H9 (cell line): ENCODE data around the gene BZW2. TPM values are rescaled to one million over a fixed set of nuclear protein-coding genes. Genes with fewer than 3 reads are reported as not detected.

ENCODE experiments used
- DNase-seq: peaks from one replicate; pipeline ENCODE4 v3.0.0-alpha.2; 2017
- H2AFZ ChIP-seq: one replicate; pipeline ENCODE4 v1.6.1; 2013; ENCODE audit warnings: mild to moderate bottlenecking, low read length, control low read depth, moderate library complexity
- H2AK5ac ChIP-seq: 2 replicates; pipeline ENCODE4 v1.6.1; 2013; ENCODE audit warnings: low read length, control low read depth, mixed read lengths; ENCODE audit not compliant: insufficient read length
- H2BK120ac ChIP-seq: one replicate; pipeline ENCODE4 v1.6.1; 2013; ENCODE audit warnings: low read depth, mild to moderate bottlenecking, low read length, control low read depth, inconsistent platforms; ENCODE audit not compliant: poor library complexity, severe bottlenecking
- H2BK12ac ChIP-seq: 2 replicates; pipeline ENCODE4 v1.6.1; 2013; ENCODE audit warnings: low read length, control low read depth, mixed read lengths, low read depth; ENCODE audit not compliant: insufficient read length
- H2BK15ac ChIP-seq: 2 replicates; pipeline ENCODE4 v1.6.1; 2013; ENCODE audit warnings: low read depth, low read length, control low read depth
- H2BK20ac ChIP-seq: one replicate; pipeline ENCODE4 v1.6.1; 2013; ENCODE audit warnings: low read depth, mild to moderate bottlenecking, low read length, control low read depth, inconsistent platforms; ENCODE audit not compliant: poor library complexity, severe bottlenecking
- H2BK5ac ChIP-seq: 2 replicates; pipeline ENCODE4 v1.6.1; 2013; ENCODE audit warnings: low read length, control low read depth, mixed read lengths; ENCODE audit not compliant: insufficient read length
- H3K14ac ChIP-seq: 2 replicates; pipeline ENCODE4 v1.6.1; 2013; ENCODE audit warnings: low read length, control low read depth; ENCODE audit not compliant: insufficient read depth
- H3K18ac ChIP-seq: 2 replicates; pipeline ENCODE4 v1.6.1; 2013; ENCODE audit warnings: low read depth, mild to moderate bottlenecking, mixed read lengths, low read length, control low read depth; ENCODE audit not compliant: insufficient read length
- H3K23ac ChIP-seq: 2 replicates; pipeline ENCODE4 v1.6.1; 2013; ENCODE audit warnings: low read length, control low read depth, mixed read lengths, low read depth; ENCODE audit not compliant: insufficient read length
- H3K23me2 ChIP-seq: 2 replicates; pipeline ENCODE4 v1.6.1; 2013; ENCODE audit warnings: low read depth, mild to moderate bottlenecking, mixed read lengths, low read length, control low read depth; ENCODE audit not compliant: insufficient read length, poor library complexity, severe bottlenecking
- H3K27ac ChIP-seq: 2 replicates; pipeline ENCODE4 v1.5.1; 2013; ENCODE audit warnings: low read length, control low read depth, mixed read lengths, low read depth; ENCODE audit not compliant: insufficient read length
- H3K27me3 ChIP-seq: 2 replicates; pipeline ENCODE4 v1.6.1; 2013; ENCODE audit warnings: low read length, control low read depth, inconsistent platforms; ENCODE audit not compliant: insufficient read depth
- H3K4ac ChIP-seq: 2 replicates; pipeline ENCODE4 v1.6.1; 2013; ENCODE audit warnings: low read depth, mild to moderate bottlenecking, control low read depth, inconsistent platforms, low read length, moderate library complexity
- H3K4me1 ChIP-seq: 2 replicates; pipeline ENCODE4 v1.6.1; 2013; ENCODE audit warnings: low read length, control low read depth, inconsistent platforms; ENCODE audit not compliant: insufficient read depth
- H3K4me2 ChIP-seq: 2 replicates; pipeline ENCODE4 v1.6.1; 2013; ENCODE audit warnings: low read length, control low read depth, mixed read lengths; ENCODE audit not compliant: insufficient read length, insufficient read depth
- H3K56ac ChIP-seq: 2 replicates; pipeline ENCODE4 v1.6.1; 2013; ENCODE audit warnings: low read depth, mild to moderate bottlenecking, mixed read lengths, low read length, control low read depth; ENCODE audit not compliant: insufficient read length
- H3K79me1 ChIP-seq: 2 replicates; pipeline ENCODE4 v1.6.1; 2013; ENCODE audit warnings: low read depth, mild to moderate bottlenecking, moderate library complexity, low read length, control low read depth, inconsistent platforms; ENCODE audit not compliant: insufficient read depth, poor library complexity, severe bottlenecking
- H3K79me2 ChIP-seq: 2 replicates; pipeline ENCODE4 v1.6.1; 2013; ENCODE audit warnings: low read length, control low read depth, inconsistent platforms; ENCODE audit not compliant: insufficient read depth
- H3K9ac ChIP-seq: 2 replicates; pipeline ENCODE4 v1.6.1; 2013; ENCODE audit warnings: low read length, control low read depth, mixed read lengths; ENCODE audit not compliant: insufficient read length; ENCODE audit errors: extremely low read depth
- H3K9me3 ChIP-seq: one replicate; pipeline ENCODE4 v1.6.1; 2013; ENCODE audit warnings: low read depth, low read length, inconsistent platforms; ENCODE audit not compliant: control insufficient read depth
- H3T11ph ChIP-seq: one replicate; pipeline ENCODE4 v1.6.1; 2013; ENCODE audit warnings: mild to moderate bottlenecking, low read length, control low read depth, inconsistent platforms
- H4K20me1 ChIP-seq: one replicate; pipeline ENCODE4 v1.6.1; 2013; ENCODE audit not compliant: control insufficient read depth, insufficient read length, insufficient read depth
- H4K5ac ChIP-seq: 2 replicates; pipeline ENCODE4 v1.6.1; 2013; ENCODE audit warnings: low read depth, mild to moderate bottlenecking, mixed read lengths, low read length, control low read depth; ENCODE audit not compliant: insufficient read length
- H4K8ac ChIP-seq: replicated peaks from 2 replicates; pipeline ENCODE4 v1.6.1; 2013; ENCODE audit warnings: low read length, control low read depth, mixed read lengths, low read depth; ENCODE audit not compliant: insufficient read length
- H4K91ac ChIP-seq: 2 replicates; pipeline ENCODE4 v1.6.1; 2013; ENCODE audit warnings: low read depth, mild to moderate bottlenecking, moderate library complexity, mixed read lengths, low read length, control low read depth; ENCODE audit not compliant: insufficient read length
- H3K27ac Mint-ChIP-seq, 3 experiments: 2 replicates in 2 of 3; 3 replicates in 1 of 3; pipeline ENCODE4 v1.8.0; 2020 to 2021; ENCODE audit warnings: mixed read lengths in 3 of 3, mild to moderate bottlenecking in 1 of 3, moderate library complexity in 1 of 3
- H3K27me3 Mint-ChIP-seq: 2 replicates; pipeline ENCODE4 v1.8.0; 2021; ENCODE audit warnings: low read depth, mild to moderate bottlenecking, moderate library complexity, mixed read lengths
- H3K36me3 Mint-ChIP-seq, 3 experiments: 2 replicates in 2 of 3; 3 replicates in 1 of 3; pipeline ENCODE4 v1.8.0; 2020 to 2021; ENCODE audit warnings: low read depth in 3 of 3, mixed read lengths in 3 of 3; ENCODE audit not compliant: insufficient read depth in 1 of 3
- H3K4me1 Mint-ChIP-seq, 2 experiments: 2 replicates each; pipeline ENCODE4 v1.8.0; 2020; ENCODE audit warnings: mixed read lengths in 2 of 2
- H3K4me3 Mint-ChIP-seq, 2 experiments: 2 replicates in 1 of 2; 3 replicates in 1 of 2; pipeline ENCODE4 v1.8.0; 2020 to 2021; ENCODE audit warnings: mild to moderate bottlenecking in 2 of 2, mixed read lengths in 2 of 2, moderate library complexity in 1 of 2
- H3K9me3 Mint-ChIP-seq, 2 experiments: 2 replicates in 1 of 2; 3 replicates in 1 of 2; pipeline ENCODE4 v1.8.0; 2020; ENCODE audit warnings: mild to moderate bottlenecking in 2 of 2, mixed read lengths in 2 of 2, moderate library complexity in 1 of 2
- WGBS: extraction: QIAGEN DNeasy Blood & Tissue Kit; methylation state at CpG from one replicate; pipeline ENCODE4 v1.1.7; 2013; ENCODE audit warnings: missing lambda C conversion rate, low lambda C conversion rate, mixed read lengths; ENCODE audit not compliant: insufficient read length; ENCODE audit errors: extremely low coverage; 5-methylcytosine and 5-hydroxymethylcytosine counted together
- total RNA-seq: library from RNA; stranded (reverse); gene quantifications from 2 replicates; pipeline ENCODE4 v1.2.1, GENCODE V29; 2021
- TF ChIP-seq, protein P1 (sequence below): fragments of 200-600 bp; sonication (generic); conservative IDR thresholded peaks from 3 replicates; pipeline ENCODE4 v1.8.0; 2021; ENCODE audit warnings: antibody characterized with exemption, mild to moderate bottlenecking

BZW2 gene
- total RNA-seq, 1 experiment from 2014 or later = 64.6 TPM

DNA sequence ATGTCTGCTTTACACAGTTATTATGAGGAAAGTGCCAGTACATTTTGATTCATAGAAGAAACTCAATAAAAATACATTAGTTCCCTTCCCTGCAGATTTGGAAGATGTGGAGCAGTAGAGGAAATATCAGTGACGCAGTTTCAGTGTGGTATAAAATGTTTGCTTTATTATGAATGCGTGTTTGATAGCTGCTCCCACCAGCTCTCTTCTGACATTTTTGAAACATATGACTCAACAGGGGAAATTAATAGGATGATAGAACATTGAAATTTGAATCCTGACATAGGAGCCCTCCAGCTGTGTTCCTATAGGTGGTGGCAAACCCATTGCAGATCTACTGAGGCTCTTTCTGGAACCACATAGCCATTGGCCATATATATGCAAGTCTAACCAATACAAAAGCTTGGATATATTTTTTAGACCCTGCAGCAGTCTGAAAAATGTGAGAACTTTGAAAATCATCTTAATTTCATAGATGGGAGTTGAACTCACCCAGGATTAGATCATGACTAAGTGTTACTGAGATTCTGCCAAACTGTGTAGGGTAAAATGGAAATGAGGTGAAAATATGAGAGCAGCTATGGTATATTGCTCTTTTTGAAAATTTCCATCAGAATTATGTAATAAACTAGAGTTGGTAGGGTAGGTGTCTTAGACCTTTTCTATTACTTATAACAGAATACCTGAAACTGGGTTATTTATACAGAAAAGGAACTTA is 47.8 kb downstream of the BZW2 start:
- DNase-seq = no peak
- no peak overlapping the region for H2AFZ ChIP-seq
- H4K91ac ChIP-seq = no peak overlapping the region
- H3K79me1 ChIP-seq = no peaks in the 10 kb centered on the region
- H2BK12ac ChIP-seq = no peak overlapping the region
- no peaks in the 10 kb centered on the region for H3K27me3 ChIP-seq
- H2BK15ac ChIP-seq = no peak overlapping the region
- no peak overlapping the region for H3K4me3 Mint-ChIP-seq
- WGBS = no CpG with 5 or more reads among the region's 2 CpGs
- H4K20me1 ChIP-seq = no peaks in the 10 kb centered on the region
- no peaks in the 10 kb centered on the region for H3K9me3 Mint-ChIP-seq
- H4K8ac ChIP-seq = no peak overlapping the region
- H3K4me1 ChIP-seq = no peaks in the 10 kb centered on the region
- H3K4ac ChIP-seq = no peak overlapping the region
- H3K27me3 Mint-ChIP-seq = no peaks in the 10 kb centered on the region
- H3K4me2 ChIP-seq = no peak overlapping the region
- no peak overlapping the region for H4K5ac ChIP-seq
- H3K27ac Mint-ChIP-seq = no peak overlapping the region
- H2BK120ac ChIP-seq = no peak overlapping the region
- H3K9ac ChIP-seq = no peak overlapping the region
- H2BK5ac ChIP-seq = no peak overlapping the region
- H3K79me2 ChIP-seq = no peaks in the 10 kb centered on the region
- TF ChIP-seq, protein P1, sequence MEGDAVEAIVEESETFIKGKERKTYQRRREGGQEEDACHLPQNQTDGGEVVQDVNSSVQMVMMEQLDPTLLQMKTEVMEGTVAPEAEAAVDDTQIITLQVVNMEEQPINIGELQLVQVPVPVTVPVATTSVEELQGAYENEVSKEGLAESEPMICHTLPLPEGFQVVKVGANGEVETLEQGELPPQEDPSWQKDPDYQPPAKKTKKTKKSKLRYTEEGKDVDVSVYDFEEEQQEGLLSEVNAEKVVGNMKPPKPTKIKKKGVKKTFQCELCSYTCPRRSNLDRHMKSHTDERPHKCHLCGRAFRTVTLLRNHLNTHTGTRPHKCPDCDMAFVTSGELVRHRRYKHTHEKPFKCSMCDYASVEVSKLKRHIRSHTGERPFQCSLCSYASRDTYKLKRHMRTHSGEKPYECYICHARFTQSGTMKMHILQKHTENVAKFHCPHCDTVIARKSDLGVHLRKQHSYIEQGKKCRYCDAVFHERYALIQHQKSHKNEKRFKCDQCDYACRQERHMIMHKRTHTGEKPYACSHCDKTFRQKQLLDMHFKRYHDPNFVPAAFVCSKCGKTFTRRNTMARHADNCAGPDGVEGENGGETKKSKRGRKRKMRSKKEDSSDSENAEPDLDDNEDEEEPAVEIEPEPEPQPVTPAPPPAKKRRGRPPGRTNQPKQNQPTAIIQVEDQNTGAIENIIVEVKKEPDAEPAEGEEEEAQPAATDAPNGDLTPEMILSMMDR = no peak
- H3K36me3 Mint-ChIP-seq = peaks cover 33 to 61% (median 55%) of the 10 kb centered on the region in 3 experiments
- H2BK20ac ChIP-seq = no peak overlapping the region
- no peak overlapping the region for H3T11ph ChIP-seq
- H3K23ac ChIP-seq = no peak overlapping the region
- H3K14ac ChIP-seq = no peak overlapping the region
- H3K27ac ChIP-seq = no peak overlapping the region
- no peaks in the 10 kb centered on the region for H3K9me3 ChIP-seq
- no peaks in the 10 kb centered on the region for H3K4me1 Mint-ChIP-seq
- no peak overlapping the region for H3K56ac ChIP-seq
- H2AK5ac ChIP-seq = no peak overlapping the region
- no peak overlapping the region for H3K18ac ChIP-seq
- no peaks in the 10 kb centered on the region for H3K23me2 ChIP-seq
